Measurements from ENCODE around the gene NEK9. TPM values are rescaled to one million over a fixed set of nuclear protein-coding genes. Genes with fewer than 3 reads are reported as not detected.

Gene NEK9
- total RNA-seq, 1 donor from 2014 or later, result 43.5 TPM

DNA sequence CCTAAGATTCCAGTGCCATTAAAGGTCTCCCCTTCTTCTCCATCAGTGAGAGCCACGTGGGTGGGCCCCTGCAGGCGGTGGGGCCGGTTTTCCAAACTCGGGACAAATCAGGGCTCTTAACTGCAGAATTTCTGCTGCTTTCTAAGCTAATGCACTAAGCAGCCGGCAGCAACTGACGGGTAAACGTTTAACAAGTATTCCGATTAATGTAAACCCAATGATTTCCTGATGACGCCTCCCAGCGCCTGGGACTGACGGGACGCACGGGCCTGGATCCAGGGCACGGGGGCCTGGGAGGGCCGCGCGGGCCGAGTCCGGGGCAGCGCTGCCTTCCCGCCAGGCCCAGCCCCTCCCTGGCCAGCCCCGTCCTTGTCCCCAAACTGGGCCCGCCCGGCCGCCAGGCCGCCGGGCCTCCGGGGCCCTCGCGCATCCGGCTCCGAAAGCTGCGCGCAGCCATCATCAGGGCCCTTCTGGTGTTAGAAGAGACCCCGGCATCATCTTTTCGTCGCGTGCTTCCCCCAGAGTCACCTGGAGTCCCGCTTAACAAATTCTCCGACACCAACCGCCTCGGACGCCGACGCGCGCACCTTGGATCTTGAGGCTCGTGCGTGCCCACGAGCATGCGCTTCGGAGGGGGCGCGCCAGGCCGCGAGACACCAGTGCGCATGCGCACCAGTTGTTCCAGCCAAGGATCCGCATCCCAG lies 75.8 kb downstream of the NEK9 start, which contains the start of gene MLH3:
MLH3 (minus strand) TSS at position 616 of the 704 bp plus-strand sequence. CDS start 1,812 bp downstream, outside the sequence.
- Histone ChIP-seq H3K4me3 (ENCODE audit: low read depth, low read length) (peak within 1 kb of the TSS; percentile 51), H3K36me3 (ENCODE audit: control insufficient read depth, insufficient read depth, low read length) (no peaks in the 10 kb centered on the region), H3K27me3 (ENCODE audit: control insufficient read depth, insufficient read depth, low read length) (no peaks in the 10 kb centered on the region)
- peak; percentile 48 for DNase-seq (ENCODE audit: low read depth)
- TF ChIP-seq, protein P1, sequence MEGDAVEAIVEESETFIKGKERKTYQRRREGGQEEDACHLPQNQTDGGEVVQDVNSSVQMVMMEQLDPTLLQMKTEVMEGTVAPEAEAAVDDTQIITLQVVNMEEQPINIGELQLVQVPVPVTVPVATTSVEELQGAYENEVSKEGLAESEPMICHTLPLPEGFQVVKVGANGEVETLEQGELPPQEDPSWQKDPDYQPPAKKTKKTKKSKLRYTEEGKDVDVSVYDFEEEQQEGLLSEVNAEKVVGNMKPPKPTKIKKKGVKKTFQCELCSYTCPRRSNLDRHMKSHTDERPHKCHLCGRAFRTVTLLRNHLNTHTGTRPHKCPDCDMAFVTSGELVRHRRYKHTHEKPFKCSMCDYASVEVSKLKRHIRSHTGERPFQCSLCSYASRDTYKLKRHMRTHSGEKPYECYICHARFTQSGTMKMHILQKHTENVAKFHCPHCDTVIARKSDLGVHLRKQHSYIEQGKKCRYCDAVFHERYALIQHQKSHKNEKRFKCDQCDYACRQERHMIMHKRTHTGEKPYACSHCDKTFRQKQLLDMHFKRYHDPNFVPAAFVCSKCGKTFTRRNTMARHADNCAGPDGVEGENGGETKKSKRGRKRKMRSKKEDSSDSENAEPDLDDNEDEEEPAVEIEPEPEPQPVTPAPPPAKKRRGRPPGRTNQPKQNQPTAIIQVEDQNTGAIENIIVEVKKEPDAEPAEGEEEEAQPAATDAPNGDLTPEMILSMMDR (IDR thresholded peaks at IDR 0.05; ENCODE audit: insufficient read depth, low read length, poor library complexity, severe bottlenecking), result no peak

DNA sequence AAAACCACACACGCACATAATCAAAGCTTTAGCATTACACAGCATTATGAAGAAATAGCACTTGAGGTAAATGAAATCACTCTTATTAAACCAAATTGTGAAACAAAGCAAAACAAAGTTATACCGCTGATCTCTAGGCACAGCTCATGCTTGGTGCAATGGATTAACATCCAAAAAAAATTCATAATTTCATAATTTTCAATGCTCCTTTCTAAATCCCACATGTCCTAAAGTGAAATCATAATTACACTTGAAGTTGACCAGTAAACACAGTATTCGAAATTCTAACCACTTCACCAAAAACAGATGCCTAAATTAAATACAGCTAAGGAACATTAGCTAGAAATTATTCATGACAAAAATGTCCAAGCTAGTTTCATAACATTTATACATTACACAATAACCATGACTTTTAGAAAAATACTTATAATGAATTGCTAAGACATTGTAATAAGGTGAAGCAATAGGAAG lies 77.1 kb downstream of the NEK9 start:
- TF ChIP-seq, protein P1 (IDR thresholded peaks at IDR 0.05; ENCODE audit: insufficient read depth, low read length, poor library complexity, severe bottlenecking), result no peak
- Histone ChIP-seq H3K36me3 (ENCODE audit: control insufficient read depth, insufficient read depth, low read length) (no peaks in the 10 kb centered on the region), H3K27me3 (ENCODE audit: control insufficient read depth, insufficient read depth, low read length) (no peaks in the 10 kb centered on the region), H3K4me3 (ENCODE audit: low read depth, low read length) (no peak overlapping the region)
- DNase-seq (ENCODE audit: low read depth), result no peak

DNA sequence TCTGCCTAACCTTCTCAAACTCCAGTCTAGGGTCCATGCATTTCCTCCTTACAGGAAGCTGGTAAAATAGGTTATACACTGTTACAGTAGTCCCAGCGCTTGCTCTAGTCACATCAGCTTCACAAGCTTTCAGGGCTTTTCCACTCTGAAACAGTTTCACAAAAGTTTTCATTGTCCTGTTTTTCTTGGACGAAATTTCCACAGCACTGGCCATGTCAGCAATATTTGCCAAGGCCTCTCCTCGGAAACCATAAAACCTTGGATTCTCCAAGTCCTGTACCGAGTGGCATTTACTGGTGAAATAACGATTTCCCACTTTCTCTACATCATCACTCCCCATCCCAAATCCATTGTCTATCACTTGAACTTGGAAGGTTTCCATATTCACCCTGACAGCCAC lies 77.7 kb downstream of the NEK9 start:
- Histone ChIP-seq H3K36me3 (ENCODE audit: control insufficient read depth, insufficient read depth, low read length) (no peaks in the 10 kb centered on the region), H3K27me3 (ENCODE audit: control insufficient read depth, insufficient read depth, low read length) (no peaks in the 10 kb centered on the region), H3K4me3 (ENCODE audit: low read depth, low read length) (no peak overlapping the region)
- DNase-seq (ENCODE audit: low read depth), result no peak
- TF ChIP-seq, protein P1 (IDR thresholded peaks at IDR 0.05; ENCODE audit: insufficient read depth, low read length, poor library complexity, severe bottlenecking), result no peak

DNA sequence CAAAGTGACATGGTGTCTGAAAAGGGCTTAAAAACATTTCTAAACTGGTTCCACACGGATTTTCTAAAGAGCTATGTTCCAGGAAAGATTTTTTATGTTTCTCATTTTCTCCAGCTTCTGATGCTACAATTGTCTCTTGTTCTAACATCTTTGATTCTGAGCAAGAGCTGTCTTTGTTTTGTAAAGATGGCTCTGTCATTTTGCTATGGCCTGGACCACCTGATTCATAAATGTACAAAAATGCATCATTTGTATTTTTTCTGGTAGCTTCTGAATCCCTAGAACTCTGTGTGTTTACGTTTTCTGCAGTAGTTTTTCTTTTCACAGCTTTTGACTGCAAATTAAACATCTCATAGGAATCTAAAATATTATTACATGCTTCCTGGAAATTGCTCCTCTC lies 78.7 kb downstream of the NEK9 start:
- H3K36me3 ChIP-seq (ENCODE audit: control insufficient read depth, insufficient read depth, low read length), result no peaks in the 10 kb centered on the region
- TF ChIP-seq, protein P1 (IDR thresholded peaks at IDR 0.05; ENCODE audit: insufficient read depth, low read length, poor library complexity, severe bottlenecking), result no peak
- no peak overlapping the region for H3K4me3 ChIP-seq (ENCODE audit: low read depth, low read length)
- DNase-seq (ENCODE audit: low read depth), result no peak
- H3K27me3 ChIP-seq (ENCODE audit: control insufficient read depth, insufficient read depth, low read length), result no peaks in the 10 kb centered on the region

DNA sequence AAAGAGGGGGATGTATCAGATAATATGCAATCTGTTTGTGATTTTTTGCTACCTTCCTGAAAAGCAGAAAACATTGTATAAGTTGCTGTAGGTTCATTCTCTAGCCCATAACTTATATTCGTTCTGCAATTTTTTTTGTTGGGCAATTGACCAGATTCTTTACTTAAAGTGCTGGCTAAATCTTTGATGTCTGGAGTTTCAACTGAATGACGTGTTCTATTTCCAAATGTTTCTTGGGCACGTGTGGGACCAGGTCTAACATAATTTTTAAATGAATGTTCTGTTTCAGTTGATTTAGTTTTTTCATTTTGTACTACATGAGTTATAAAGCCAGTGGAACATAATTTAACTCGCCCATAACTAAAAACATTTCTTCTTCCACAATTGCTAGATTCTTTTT lies 79.3 kb downstream of the NEK9 start:
- no peak overlapping the region for H3K4me3 ChIP-seq (ENCODE audit: low read depth, low read length)
- H3K27me3 ChIP-seq (ENCODE audit: control insufficient read depth, insufficient read depth, low read length), result no peaks in the 10 kb centered on the region
- DNase-seq (ENCODE audit: low read depth), result no peak
- H3K36me3 ChIP-seq (ENCODE audit: control insufficient read depth, insufficient read depth, low read length), result no peaks in the 10 kb centered on the region
- TF ChIP-seq, protein P1 (IDR thresholded peaks at IDR 0.05; ENCODE audit: insufficient read depth, low read length, poor library complexity, severe bottlenecking), result no peak

DNA sequence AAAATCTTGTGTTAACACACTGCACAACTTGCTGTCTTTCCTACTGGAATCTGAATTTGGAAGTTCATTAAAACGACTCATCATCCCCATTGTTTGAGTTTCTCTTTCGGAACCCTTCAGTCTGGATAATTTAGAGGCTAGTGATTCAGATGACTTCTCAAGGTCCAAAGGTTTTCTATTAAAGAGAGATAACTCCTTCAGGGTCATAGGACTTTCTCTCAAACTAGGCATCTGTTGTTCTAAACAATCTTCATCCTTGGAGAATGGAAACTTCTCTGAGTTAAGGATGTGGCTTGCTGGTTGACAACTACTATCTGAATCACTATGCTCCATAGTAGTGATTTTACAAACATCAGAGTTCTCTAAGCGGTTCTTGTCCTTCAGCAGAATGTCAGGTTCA lies 79.9 kb downstream of the NEK9 start:
- Histone ChIP-seq H3K27me3 (ENCODE audit: control insufficient read depth, insufficient read depth, low read length) (no peaks in the 10 kb centered on the region), H3K4me3 (ENCODE audit: low read depth, low read length) (no peak overlapping the region), H3K36me3 (ENCODE audit: control insufficient read depth, insufficient read depth, low read length) (no peaks in the 10 kb centered on the region)
- no peak for DNase-seq (ENCODE audit: low read depth)
- TF ChIP-seq, protein P1 (IDR thresholded peaks at IDR 0.05; ENCODE audit: insufficient read depth, low read length, poor library complexity, severe bottlenecking), result no peak

Data from kidney epithelial cell (primary cell).